Measurements from ENCODE around the gene RFX8.

GRCh38 chr2:101418460-101419095 is 56.3 kb downstream of the RFX8 start:
- TF ChIP-seq EZH2 (optimal IDR thresholded peaks at IDR 0.05; ENCODE audit: low read depth, low read length) (no peak), CTCF (IDR thresholded peaks at IDR 0.05; ENCODE audit: low read length) (no peak)

Measured in MM.1S (cell line).